ENCODE measurements around the gene MAD1L1.
"Not testable (repeated sequence)": the region's sequence is repeated elsewhere in the genome, so short reads cannot be mapped to it uniquely, and the experiment has no call there.

MAD1L1 gene

GRCh38 chr7:2170576-2171521 lies 61.9 kb downstream of the MAD1L1 start:
- no peaks in the 10 kb centered on the region for H3K9me3 ChIP-seq (ENCODE audit: control insufficient read depth, insufficient read depth, low read length)
- H3K9ac ChIP-seq (ENCODE audit: low read depth, low read length), result no peak overlapping the region
- no peaks in the 10 kb centered on the region; the same call in 1 of the 2 replicates for H3K36me3 ChIP-seq (ENCODE audit: insufficient read depth, low read length)
- H3K4me1 ChIP-seq (ENCODE audit: insufficient read depth, low read length), result peaks cover 8% of the 10 kb centered on the region; the same call in 1 of the 2 replicates

- Histone ChIP-seq H3K36me3 (ENCODE audit: insufficient read depth, low read length) (no peaks in the 10 kb centered on the region; the same call in 1 of the 2 replicates), H3K9me3 (ENCODE audit: control insufficient read depth, insufficient read depth, low read length) (no peaks in the 10 kb centered on the region), H3K4me1 (ENCODE audit: insufficient read depth, low read length) (0 out of 2 replicates have a peak, but pooled peaks cover 4% of the 10 kb centered on the region), H3K9ac (ENCODE audit: low read depth, low read length) (no peak overlapping the region)
Measured at GRCh38 chr7:2169923-2170575, 62.7 kb downstream of the MAD1L1 start.

GRCh38 chr7:2168615-2169311 lies 64.0 kb downstream of the MAD1L1 start:
- Histone ChIP-seq H3K9me3 (ENCODE audit: control insufficient read depth, insufficient read depth, low read length) (no peaks in the 10 kb centered on the region), H3K9ac (ENCODE audit: low read depth, low read length) (no peak overlapping the region), H3K4me1 (ENCODE audit: insufficient read depth, low read length) (peaks cover 2% of the 10 kb centered on the region; the same call in 1 of the 2 replicates), H3K36me3 (ENCODE audit: insufficient read depth, low read length) (no peaks in the 10 kb centered on the region; the same call in 1 of the 2 replicates)

- peaks cover 15% of the 10 kb centered on the region for H3K4me1 ChIP-seq (ENCODE audit: insufficient read depth, low read length)
- H3K9me3 ChIP-seq (ENCODE audit: control insufficient read depth, insufficient read depth, low read length), result no peaks in the 10 kb centered on the region
- H3K9ac ChIP-seq (ENCODE audit: low read depth, low read length), result no peak overlapping the region
- H3K36me3 ChIP-seq (ENCODE audit: insufficient read depth, low read length), result no peaks in the 10 kb centered on the region; the same call in 1 of the 2 replicates
Measured at GRCh38 chr7:2166625-2167280, 66.0 kb downstream of the MAD1L1 start.

GRCh38 chr7:2165610-2166594 lies 66.8 kb downstream of the MAD1L1 start:
- H3K9ac ChIP-seq (ENCODE audit: low read depth, low read length), result no peak overlapping the region
- no peaks in the 10 kb centered on the region; the same call in 1 of the 2 replicates for H3K36me3 ChIP-seq (ENCODE audit: insufficient read depth, low read length)
- no peaks in the 10 kb centered on the region for H3K9me3 ChIP-seq (ENCODE audit: control insufficient read depth, insufficient read depth, low read length)
- H3K4me1 ChIP-seq (ENCODE audit: insufficient read depth, low read length), result peaks cover 15% of the 10 kb centered on the region

GRCh38 chr7:2165239-2165609 lies 67.5 kb downstream of the MAD1L1 start:
- H3K9ac ChIP-seq (ENCODE audit: low read depth, low read length), result no peak overlapping the region
- no peaks in the 10 kb centered on the region; the same call in 1 of the 2 replicates for H3K36me3 ChIP-seq (ENCODE audit: insufficient read depth, low read length)
- no peaks in the 10 kb centered on the region for H3K9me3 ChIP-seq (ENCODE audit: control insufficient read depth, insufficient read depth, low read length)
- H3K4me1 ChIP-seq (ENCODE audit: insufficient read depth, low read length), result peaks cover 15% of the 10 kb centered on the region

- Histone ChIP-seq H3K36me3 (ENCODE audit: insufficient read depth, low read length) (no peaks in the 10 kb centered on the region; the same call in 1 of the 2 replicates), H3K4me1 (ENCODE audit: insufficient read depth, low read length) (peaks cover 17% of the 10 kb centered on the region), H3K9ac (ENCODE audit: low read depth, low read length) (no peak overlapping the region), H3K9me3 (ENCODE audit: control insufficient read depth, insufficient read depth, low read length) (no peaks in the 10 kb centered on the region)
Measured at GRCh38 chr7:2164646-2165045, 68.1 kb downstream of the MAD1L1 start.

- H3K4me1 ChIP-seq (ENCODE audit: insufficient read depth, low read length), result peaks cover 25% of the 10 kb centered on the region
- H3K36me3 ChIP-seq (ENCODE audit: insufficient read depth, low read length), result no peaks in the 10 kb centered on the region; the same call in 1 of the 2 replicates
- no peaks in the 10 kb centered on the region for H3K9me3 ChIP-seq (ENCODE audit: control insufficient read depth, insufficient read depth, low read length)
- H3K9ac ChIP-seq (ENCODE audit: low read depth, low read length), result no peak overlapping the region
Measured at GRCh38 chr7:2163600-2164555, 68.9 kb downstream of the MAD1L1 start.

GRCh38 chr7:2162959-2163358 lies 69.8 kb downstream of the MAD1L1 start:
- Histone ChIP-seq H3K4me1 (ENCODE audit: insufficient read depth, low read length) (peaks cover 26% of the 10 kb centered on the region), H3K9me3 (ENCODE audit: control insufficient read depth, insufficient read depth, low read length) (no peaks in the 10 kb centered on the region), H3K9ac (ENCODE audit: low read depth, low read length) (no peak overlapping the region), H3K36me3 (ENCODE audit: insufficient read depth, low read length) (no peaks in the 10 kb centered on the region; the same call in 1 of the 2 replicates)

GRCh38 chr7:2162004-2162902 lies 70.5 kb downstream of the MAD1L1 start:
- H3K9me3 ChIP-seq (ENCODE audit: control insufficient read depth, insufficient read depth, low read length); H3K9ac ChIP-seq (ENCODE audit: low read depth, low read length); H3K36me3 ChIP-seq (ENCODE audit: insufficient read depth, low read length): not testable (repeated sequence)
- H3K4me1 ChIP-seq (ENCODE audit: insufficient read depth, low read length), result peaks cover 26% of the 10 kb centered on the region

GRCh38 chr7:2159176-2159520 lies 73.6 kb downstream of the MAD1L1 start:
- peaks cover 26% of the 10 kb centered on the region for H3K4me1 ChIP-seq (ENCODE audit: insufficient read depth, low read length)
- no peak overlapping the region for H3K9ac ChIP-seq (ENCODE audit: low read depth, low read length)
- no peaks in the 10 kb centered on the region for H3K9me3 ChIP-seq (ENCODE audit: control insufficient read depth, insufficient read depth, low read length)
- H3K36me3 ChIP-seq (ENCODE audit: insufficient read depth, low read length), result no peaks in the 10 kb centered on the region

All from ES-I3 (cell line).